A673 (cell line): ENCODE measurements around the gene ABRACL. TPM values are rescaled to one million over a fixed set of nuclear protein-coding genes. Genes with fewer than 3 reads are reported as not detected.
"Not testable (repeated sequence)": the region's sequence is repeated elsewhere in the genome, so short reads cannot be mapped to it uniquely, and the experiment has no call there.

Experiments used
- BruUV-seq: library from RNA; stranded (reverse); fragments of 400-500 nt; replicated peaks from 2 replicates; lab custom pipeline; 2021; lab: Mats Ljungman, UMichigan
- CTCF ChIA-PET: fragments of 300-600 bp; sonication (Branson Sonifier 250); formaldehyde crosslinking; loops from one replicate; lab custom pipeline; 2022; ENCODE audit warnings: antibody characterized with exemption; lab: Charles Lee
- POLR2A ChIA-PET: fragments of 300-600 bp; sonication (Branson Sonifier 250); formaldehyde crosslinking; loops from one replicate; lab custom pipeline; 2022; ENCODE audit warnings: antibody characterized with exemption; ENCODE audit not compliant: low non-redundant PET; lab: Charles Lee
- DNase-seq: peaks from one replicate; pipeline ENCODE4 v3.0.0-alpha.2; 2015; ENCODE audit warnings: low spot score
- H3K27ac ChIP-seq: fragments of 200-600 bp; sonication (generic); 2 replicates; pipeline ENCODE4 v1.5.1; 2016; ENCODE audit warnings: mixed run types, low read depth, mild to moderate bottlenecking, mixed read lengths, antibody characterized with exemption, low read length; ENCODE audit not compliant: poor library complexity, severe bottlenecking
- H3K27me3 ChIP-seq: fragments of 200-600 bp; sonication (generic); replicated peaks from 2 replicates; pipeline ENCODE4 v1.6.1; 2017; ENCODE audit warnings: mixed run types, low read depth, mild to moderate bottlenecking, mixed read lengths, antibody characterized with exemption, low read length; ENCODE audit not compliant: insufficient read depth, poor library complexity
- H3K36me3 ChIP-seq: fragments of 200-600 bp; sonication (generic); 2 replicates; pipeline ENCODE4 v1.6.1; 2016; ENCODE audit warnings: mixed run types, mild to moderate bottlenecking, mixed read lengths, antibody characterized with exemption, low read length; ENCODE audit not compliant: insufficient read depth, poor library complexity, severe bottlenecking
- H3K4me1 ChIP-seq: fragments of 200-600 bp; sonication (generic); 2 replicates; pipeline ENCODE4 v1.6.1; 2017; ENCODE audit warnings: mixed run types, mild to moderate bottlenecking, mixed read lengths, antibody characterized with exemption, low read length; ENCODE audit not compliant: insufficient read depth, poor library complexity, severe bottlenecking
- H3K4me3 ChIP-seq: fragments of 200-600 bp; sonication (generic); 2 replicates; pipeline ENCODE4 v1.5.1; 2016; ENCODE audit warnings: low read depth, mixed run types, mild to moderate bottlenecking, mixed read lengths, low read length; ENCODE audit not compliant: poor library complexity, severe bottlenecking
- H3K9me3 ChIP-seq: fragments of 200-600 bp; sonication (generic); 2 replicates; pipeline ENCODE4 v1.6.1; 2016; ENCODE audit warnings: mixed run types, low read depth, mild to moderate bottlenecking, mixed read lengths, antibody characterized with exemption, low read length; ENCODE audit not compliant: poor library complexity, severe bottlenecking
- EZH2 ChIP-seq: fragments of 200-600 bp; sonication (generic); IDR thresholded peaks from 2 replicates; pipeline ENCODE4 v1.6.1; 2017; ENCODE audit warnings: borderline replicate concordance, low read depth, mild to moderate bottlenecking, mixed read lengths, antibody characterized with exemption, low read length; ENCODE audit not compliant: poor library complexity, severe bottlenecking
- intact Hi-C: fragments of 100-400 bp; cut with micrococcal nuclease; formaldehyde crosslinking; loops from one replicate; pipeline ENCODE4 v1.10.0; 2022; ENCODE audit not compliant: unreplicated experiment
- total RNA-seq: library from RNA; stranded (reverse); gene quantifications from 2 replicates; pipeline ENCODE4 v1.2.3, GENCODE V29; 2021
- TF ChIP-seq, protein P1 (sequence below): fragments of 300-800, 200-600 bp; sonication (generic); conservative IDR thresholded peaks from 2 replicates; pipeline ENCODE4 v1.5.1; 2017; ENCODE audit warnings: low read depth, mild to moderate bottlenecking, antibody characterized with exemption, low read length, moderate library complexity, mixed read lengths

Gene ABRACL
- total RNA-seq, 1 experiment from 2014 or later, result 98.5 TPM

DNA sequence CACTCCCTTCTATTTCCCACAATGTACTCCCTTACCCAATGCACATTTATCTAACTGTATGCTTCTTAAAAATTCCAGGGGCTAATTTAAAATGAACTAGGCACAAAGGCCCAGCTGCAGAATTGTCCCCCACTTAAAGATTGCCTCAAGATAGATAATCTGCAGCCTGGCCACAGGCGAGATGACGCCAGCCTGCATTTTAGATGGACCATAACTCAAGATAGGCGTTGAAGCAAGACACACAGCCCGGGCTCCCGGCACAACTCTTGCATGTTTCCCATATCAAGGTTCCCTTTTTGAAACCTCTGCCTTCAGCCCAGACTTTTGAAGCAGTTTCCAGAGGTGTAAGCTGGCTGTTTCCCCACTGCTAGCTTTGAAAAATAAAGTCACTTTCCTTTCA, 37.3 kb upstream of the ABRACL start:
- DNase-seq, result no peak
- BruUV-seq, result no TSS peak
- Histone ChIP-seq H3K27ac (no peak overlapping the region), H3K27me3 (no peaks in the 10 kb centered on the region), H3K36me3 (no peaks in the 10 kb centered on the region), H3K4me1 (peaks cover 3% of the 10 kb centered on the region), H3K9me3 (no peaks in the 10 kb centered on the region), H3K4me3 (no peak overlapping the region)
- ChIA-PET POLR2A (no interaction called here), CTCF (interaction anchor here (1.3 kb wide), 1 partner anchor 175 kb away, joined by 7 read pairs; no protein-coding TSS in a partner anchor)
- TF ChIP-seq, protein P1, sequence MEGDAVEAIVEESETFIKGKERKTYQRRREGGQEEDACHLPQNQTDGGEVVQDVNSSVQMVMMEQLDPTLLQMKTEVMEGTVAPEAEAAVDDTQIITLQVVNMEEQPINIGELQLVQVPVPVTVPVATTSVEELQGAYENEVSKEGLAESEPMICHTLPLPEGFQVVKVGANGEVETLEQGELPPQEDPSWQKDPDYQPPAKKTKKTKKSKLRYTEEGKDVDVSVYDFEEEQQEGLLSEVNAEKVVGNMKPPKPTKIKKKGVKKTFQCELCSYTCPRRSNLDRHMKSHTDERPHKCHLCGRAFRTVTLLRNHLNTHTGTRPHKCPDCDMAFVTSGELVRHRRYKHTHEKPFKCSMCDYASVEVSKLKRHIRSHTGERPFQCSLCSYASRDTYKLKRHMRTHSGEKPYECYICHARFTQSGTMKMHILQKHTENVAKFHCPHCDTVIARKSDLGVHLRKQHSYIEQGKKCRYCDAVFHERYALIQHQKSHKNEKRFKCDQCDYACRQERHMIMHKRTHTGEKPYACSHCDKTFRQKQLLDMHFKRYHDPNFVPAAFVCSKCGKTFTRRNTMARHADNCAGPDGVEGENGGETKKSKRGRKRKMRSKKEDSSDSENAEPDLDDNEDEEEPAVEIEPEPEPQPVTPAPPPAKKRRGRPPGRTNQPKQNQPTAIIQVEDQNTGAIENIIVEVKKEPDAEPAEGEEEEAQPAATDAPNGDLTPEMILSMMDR, result no peak
- no peak for TF ChIP-seq EZH2
- intact Hi-C loops, result no loop called here

DNA sequence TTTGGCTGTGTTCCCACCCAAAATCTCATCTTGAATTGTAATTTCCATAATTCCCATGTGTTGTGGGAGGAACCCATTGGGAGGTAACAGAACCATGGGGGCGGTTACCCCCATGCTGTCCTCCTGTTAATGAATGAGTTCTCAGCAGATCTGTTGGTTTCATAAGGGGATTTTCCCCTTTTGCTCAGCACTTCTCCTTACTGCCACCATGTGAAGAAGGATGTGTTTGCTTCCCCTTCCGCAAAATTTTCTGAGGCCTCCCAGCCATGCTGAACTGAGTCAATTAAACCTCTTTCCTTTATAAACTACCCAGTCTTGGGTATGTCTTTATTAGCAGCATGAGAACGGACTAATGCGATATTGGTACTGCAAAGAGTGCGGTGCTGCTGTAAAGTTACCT, 35.6 kb upstream of the ABRACL start:
- H3K4me3 ChIP-seq, BruUV-seq, H3K9me3 ChIP-seq, CTCF ChIA-PET, H3K27me3 ChIP-seq, POLR2A ChIA-PET, DNase-seq, H3K27ac ChIP-seq, intact Hi-C loops, H3K4me1 ChIP-seq, H3K36me3 ChIP-seq: not testable (repeated sequence)

DNA sequence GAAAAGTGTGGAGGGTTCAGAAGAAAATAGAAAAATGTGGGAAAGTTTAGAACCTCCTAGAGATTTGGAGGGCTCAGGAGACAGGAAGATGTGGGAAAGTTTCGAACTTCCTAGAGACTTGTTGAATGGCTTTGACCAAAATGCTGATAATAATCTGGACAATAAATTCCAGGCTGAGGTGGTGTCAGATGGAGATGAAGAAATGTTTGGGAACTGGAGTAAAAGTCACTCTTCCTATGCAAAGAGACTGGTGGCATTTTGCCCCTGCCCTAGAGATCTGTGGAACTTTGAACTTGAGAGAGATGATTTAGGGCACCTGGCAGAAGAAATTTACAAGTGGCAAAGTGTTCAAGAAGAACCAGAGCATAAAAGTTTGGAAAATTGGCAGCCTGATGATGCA, 35.1 kb upstream of the ABRACL start:
- BruUV-seq, H3K4me3 ChIP-seq, H3K4me1 ChIP-seq, H3K9me3 ChIP-seq, H3K27ac ChIP-seq, H3K36me3 ChIP-seq, CTCF ChIA-PET, intact Hi-C loops, POLR2A ChIA-PET, H3K27me3 ChIP-seq, DNase-seq: not testable (repeated sequence)

DNA sequence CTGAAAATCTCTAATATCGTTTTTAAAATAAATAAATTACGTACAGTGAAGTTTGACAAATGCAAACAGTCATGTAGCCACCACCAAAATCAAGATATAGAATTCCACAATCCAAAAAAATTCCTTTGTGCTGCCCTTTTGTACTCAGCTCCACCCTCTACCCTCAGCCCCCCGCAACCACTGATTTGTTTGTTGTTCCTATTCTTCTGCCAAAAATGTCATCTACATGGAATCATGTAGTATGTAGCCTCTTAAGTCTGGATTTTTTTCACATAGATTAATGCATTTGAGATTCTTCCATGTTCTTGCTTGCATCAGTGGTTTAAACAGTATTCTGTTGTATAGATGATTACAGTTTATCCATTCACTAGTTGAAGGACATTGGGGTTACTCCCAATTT, 32.0 kb upstream of the ABRACL start:
- Histone ChIP-seq H3K9me3 (no peaks in the 10 kb centered on the region), H3K4me3 (no peak overlapping the region), H3K4me1 (no peaks in the 10 kb centered on the region), H3K27ac (no peak overlapping the region), H3K27me3 (no peaks in the 10 kb centered on the region), H3K36me3 (no peaks in the 10 kb centered on the region)
- intact Hi-C loops, result no loop called here
- DNase-seq, result no peak
- POLR2A ChIA-PET, result no interaction called here
- CTCF ChIA-PET, result no interaction called here
- TF ChIP-seq EZH2, result no peak
- TF ChIP-seq, protein P1, result no peak
- no TSS peak for BruUV-seq
